Measurements from ENCODE around the gene CAB39L.

Gene CAB39L

GRCh38 chr13:49326222-49326917 lies 117.5 kb downstream of the CAB39L start:
- TF ChIP-seq, protein P1, sequence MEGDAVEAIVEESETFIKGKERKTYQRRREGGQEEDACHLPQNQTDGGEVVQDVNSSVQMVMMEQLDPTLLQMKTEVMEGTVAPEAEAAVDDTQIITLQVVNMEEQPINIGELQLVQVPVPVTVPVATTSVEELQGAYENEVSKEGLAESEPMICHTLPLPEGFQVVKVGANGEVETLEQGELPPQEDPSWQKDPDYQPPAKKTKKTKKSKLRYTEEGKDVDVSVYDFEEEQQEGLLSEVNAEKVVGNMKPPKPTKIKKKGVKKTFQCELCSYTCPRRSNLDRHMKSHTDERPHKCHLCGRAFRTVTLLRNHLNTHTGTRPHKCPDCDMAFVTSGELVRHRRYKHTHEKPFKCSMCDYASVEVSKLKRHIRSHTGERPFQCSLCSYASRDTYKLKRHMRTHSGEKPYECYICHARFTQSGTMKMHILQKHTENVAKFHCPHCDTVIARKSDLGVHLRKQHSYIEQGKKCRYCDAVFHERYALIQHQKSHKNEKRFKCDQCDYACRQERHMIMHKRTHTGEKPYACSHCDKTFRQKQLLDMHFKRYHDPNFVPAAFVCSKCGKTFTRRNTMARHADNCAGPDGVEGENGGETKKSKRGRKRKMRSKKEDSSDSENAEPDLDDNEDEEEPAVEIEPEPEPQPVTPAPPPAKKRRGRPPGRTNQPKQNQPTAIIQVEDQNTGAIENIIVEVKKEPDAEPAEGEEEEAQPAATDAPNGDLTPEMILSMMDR (conservative IDR thresholded peaks at IDR 0.05; ENCODE audit: control insufficient read depth, insufficient read depth, low read depth, low read length) = no peak
- no peak for DNase-seq (ENCODE audit: low read depth)
- H3K4me3 ChIP-seq (ENCODE audit: control insufficient read depth, low read depth, low read length) = no peak overlapping the region

- no peak for DNase-seq (ENCODE audit: low read depth)
- no peak overlapping the region for H3K4me3 ChIP-seq (ENCODE audit: control insufficient read depth, low read depth, low read length)
- TF ChIP-seq, protein P1 (conservative IDR thresholded peaks at IDR 0.05; ENCODE audit: control insufficient read depth, insufficient read depth, low read depth, low read length) = no peak
Measured at GRCh38 chr13:49323344-49323743, 120.5 kb downstream of the CAB39L start.

- TF ChIP-seq, protein P1 (conservative IDR thresholded peaks at IDR 0.05; ENCODE audit: control insufficient read depth, insufficient read depth, low read depth, low read length) = no peak
- no peak overlapping the region for H3K4me3 ChIP-seq (ENCODE audit: control insufficient read depth, low read depth, low read length)
- DNase-seq (ENCODE audit: low read depth) = no peak
Measured at GRCh38 chr13:49322702-49323101, 121.2 kb downstream of the CAB39L start.

- TF ChIP-seq, protein P1 (conservative IDR thresholded peaks at IDR 0.05; ENCODE audit: control insufficient read depth, insufficient read depth, low read depth, low read length) = no peak
- DNase-seq (ENCODE audit: low read depth) = no peak
- H3K4me3 ChIP-seq (ENCODE audit: control insufficient read depth, low read depth, low read length) = no peak overlapping the region
Measured at GRCh38 chr13:49320975-49321374, 122.9 kb downstream of the CAB39L start.

GRCh38 chr13:49319951-49320350 lies 123.9 kb downstream of the CAB39L start:
- TF ChIP-seq, protein P1 (conservative IDR thresholded peaks at IDR 0.05; ENCODE audit: control insufficient read depth, insufficient read depth, low read depth, low read length) = no peak
- no peak overlapping the region for H3K4me3 ChIP-seq (ENCODE audit: control insufficient read depth, low read depth, low read length)
- no peak for DNase-seq (ENCODE audit: low read depth)

DNA sequence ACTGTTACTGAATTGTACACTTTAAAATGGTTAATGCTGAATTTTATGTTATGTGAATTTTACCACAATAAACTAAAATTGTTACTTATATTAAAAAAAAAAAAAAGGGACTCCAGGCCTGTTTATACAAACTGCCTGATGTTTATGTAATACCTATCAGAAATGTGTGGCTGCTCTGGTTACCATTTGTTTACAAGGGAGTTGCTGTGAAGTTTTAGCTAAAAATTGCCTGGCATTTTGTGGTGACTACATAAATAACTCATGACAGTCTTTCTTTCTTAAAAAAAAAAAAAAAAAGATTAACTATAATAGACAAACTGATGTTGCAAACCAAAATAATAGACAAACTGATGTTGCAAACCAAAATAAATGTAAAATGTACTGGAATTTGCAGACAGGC lies 124.3 kb downstream of the CAB39L start:
- TF ChIP-seq, protein P1 (conservative IDR thresholded peaks at IDR 0.05; ENCODE audit: control insufficient read depth, insufficient read depth, low read depth, low read length) = no peak
- no peak overlapping the region for H3K4me3 ChIP-seq (ENCODE audit: control insufficient read depth, low read depth, low read length)
- DNase-seq (ENCODE audit: low read depth) = no peak

Data from fibroblast of mammary gland (primary cell).